ENCODE results near the gene VWCE.
"Not testable (repeated sequence)": the region's sequence is repeated elsewhere in the genome, so short reads cannot be mapped to it uniquely, and the experiment has no call there.

The VWCE gene

GRCh38 chr11:61229458-61229857, 65.7 kb downstream of the VWCE start:
- H3K27ac ChIP-seq (ENCODE audit: low read depth, low read length), result not testable (repeated sequence)

GRCh38 chr11:61226457-61227137, 68.5 kb downstream of the VWCE start:
- H3K27ac ChIP-seq (ENCODE audit: low read depth, low read length); H3K4me1 ChIP-seq (ENCODE audit: control insufficient read depth, insufficient read depth, low read length); H3K9me3 ChIP-seq (ENCODE audit: control insufficient read depth, insufficient read depth, low read length); H3K27me3 ChIP-seq (ENCODE audit: control insufficient read depth, insufficient read depth, low read length); H3K36me3 ChIP-seq (ENCODE audit: control insufficient read depth, insufficient read depth, low read length); H3K9ac ChIP-seq (ENCODE audit: low read depth, low read length); H3K4me3 ChIP-seq (ENCODE audit: low read depth, low read length): not testable (repeated sequence)

More at GRCh38 chr11:61229458-61229857, 65.7 kb downstream of the VWCE start:
- H3K4me1 ChIP-seq (ENCODE audit: control insufficient read depth, insufficient read depth, low read length); H3K27me3 ChIP-seq (ENCODE audit: control insufficient read depth, insufficient read depth, low read length); H3K36me3 ChIP-seq (ENCODE audit: control insufficient read depth, insufficient read depth, low read length); H3K9ac ChIP-seq (ENCODE audit: low read depth, low read length); H3K4me3 ChIP-seq (ENCODE audit: low read depth, low read length); H3K9me3 ChIP-seq (ENCODE audit: control insufficient read depth, insufficient read depth, low read length): not testable (repeated sequence)

- not testable (repeated sequence) for H3K4me1 ChIP-seq (ENCODE audit: control insufficient read depth, insufficient read depth, low read length); H3K4me3 ChIP-seq (ENCODE audit: low read depth, low read length); H3K27me3 ChIP-seq (ENCODE audit: control insufficient read depth, insufficient read depth, low read length); H3K9me3 ChIP-seq (ENCODE audit: control insufficient read depth, insufficient read depth, low read length); H3K9ac ChIP-seq (ENCODE audit: low read depth, low read length); H3K27ac ChIP-seq (ENCODE audit: low read depth, low read length); H3K36me3 ChIP-seq (ENCODE audit: control insufficient read depth, insufficient read depth, low read length)
Measured at GRCh38 chr11:61222692-61223091, 72.4 kb downstream of the VWCE start.

- not testable (repeated sequence) for H3K9ac ChIP-seq (ENCODE audit: low read depth, low read length); H3K27me3 ChIP-seq (ENCODE audit: control insufficient read depth, insufficient read depth, low read length); H3K4me3 ChIP-seq (ENCODE audit: low read depth, low read length); H3K4me1 ChIP-seq (ENCODE audit: control insufficient read depth, insufficient read depth, low read length); H3K9me3 ChIP-seq (ENCODE audit: control insufficient read depth, insufficient read depth, low read length); H3K27ac ChIP-seq (ENCODE audit: low read depth, low read length); H3K36me3 ChIP-seq (ENCODE audit: control insufficient read depth, insufficient read depth, low read length)
Measured at GRCh38 chr11:61222047-61222446, 73.1 kb downstream of the VWCE start, which contains the start of gene PGA4. Gene PGA4 (plus strand): TSS chr11:61222347. CDS start chr11:61222401, 54 bp downstream.

- H3K36me3 ChIP-seq (ENCODE audit: control insufficient read depth, insufficient read depth, low read length); H3K27me3 ChIP-seq (ENCODE audit: control insufficient read depth, insufficient read depth, low read length); H3K9me3 ChIP-seq (ENCODE audit: control insufficient read depth, insufficient read depth, low read length); H3K27ac ChIP-seq (ENCODE audit: low read depth, low read length); H3K4me3 ChIP-seq (ENCODE audit: low read depth, low read length); H3K4me1 ChIP-seq (ENCODE audit: control insufficient read depth, insufficient read depth, low read length); H3K9ac ChIP-seq (ENCODE audit: low read depth, low read length): not testable (repeated sequence)
Measured at GRCh38 chr11:61219016-61219415, 76.1 kb downstream of the VWCE start.

GRCh38 chr11:61218306-61218705, 76.8 kb downstream of the VWCE start:
- H3K9ac ChIP-seq (ENCODE audit: low read depth, low read length); H3K36me3 ChIP-seq (ENCODE audit: control insufficient read depth, insufficient read depth, low read length); H3K27me3 ChIP-seq (ENCODE audit: control insufficient read depth, insufficient read depth, low read length); H3K27ac ChIP-seq (ENCODE audit: low read depth, low read length); H3K9me3 ChIP-seq (ENCODE audit: control insufficient read depth, insufficient read depth, low read length); H3K4me1 ChIP-seq (ENCODE audit: control insufficient read depth, insufficient read depth, low read length); H3K4me3 ChIP-seq (ENCODE audit: low read depth, low read length): not testable (repeated sequence)

GRCh38 chr11:61213711-61214324, 81.3 kb downstream of the VWCE start:
- not testable (repeated sequence) for H3K9ac ChIP-seq (ENCODE audit: low read depth, low read length); H3K27me3 ChIP-seq (ENCODE audit: control insufficient read depth, insufficient read depth, low read length); H3K4me3 ChIP-seq (ENCODE audit: low read depth, low read length); H3K4me1 ChIP-seq (ENCODE audit: control insufficient read depth, insufficient read depth, low read length); H3K27ac ChIP-seq (ENCODE audit: low read depth, low read length); H3K9me3 ChIP-seq (ENCODE audit: control insufficient read depth, insufficient read depth, low read length); H3K36me3 ChIP-seq (ENCODE audit: control insufficient read depth, insufficient read depth, low read length)

- not testable (repeated sequence) for H3K9ac ChIP-seq (ENCODE audit: low read depth, low read length); H3K4me3 ChIP-seq (ENCODE audit: low read depth, low read length); H3K4me1 ChIP-seq (ENCODE audit: control insufficient read depth, insufficient read depth, low read length); H3K27me3 ChIP-seq (ENCODE audit: control insufficient read depth, insufficient read depth, low read length); H3K27ac ChIP-seq (ENCODE audit: low read depth, low read length); H3K36me3 ChIP-seq (ENCODE audit: control insufficient read depth, insufficient read depth, low read length); H3K9me3 ChIP-seq (ENCODE audit: control insufficient read depth, insufficient read depth, low read length)
Measured at GRCh38 chr11:61212202-61212601, 82.9 kb downstream of the VWCE start.

GRCh38 chr11:61211327-61211952, 83.7 kb downstream of the VWCE start:
- not testable (repeated sequence) for H3K9ac ChIP-seq (ENCODE audit: low read depth, low read length); H3K4me1 ChIP-seq (ENCODE audit: control insufficient read depth, insufficient read depth, low read length); H3K27me3 ChIP-seq (ENCODE audit: control insufficient read depth, insufficient read depth, low read length); H3K27ac ChIP-seq (ENCODE audit: low read depth, low read length); H3K4me3 ChIP-seq (ENCODE audit: low read depth, low read length); H3K36me3 ChIP-seq (ENCODE audit: control insufficient read depth, insufficient read depth, low read length); H3K9me3 ChIP-seq (ENCODE audit: control insufficient read depth, insufficient read depth, low read length)

GRCh38 chr11:61210629-61211028, 84.5 kb downstream of the VWCE start:
- H3K27me3 ChIP-seq (ENCODE audit: control insufficient read depth, insufficient read depth, low read length); H3K4me3 ChIP-seq (ENCODE audit: low read depth, low read length); H3K9ac ChIP-seq (ENCODE audit: low read depth, low read length); H3K9me3 ChIP-seq (ENCODE audit: control insufficient read depth, insufficient read depth, low read length); H3K4me1 ChIP-seq (ENCODE audit: control insufficient read depth, insufficient read depth, low read length); H3K27ac ChIP-seq (ENCODE audit: low read depth, low read length); H3K36me3 ChIP-seq (ENCODE audit: control insufficient read depth, insufficient read depth, low read length): not testable (repeated sequence)
